Activated naive CD4-positive, alpha-beta T cell treated with Interleukin-2 at 50 U/mL for 16 hours (primary cell): ENCODE data around the gene SIGMAR1.
A peak's percentile ranks its signal among the peaks of the same experiment; 100 is the strongest.
"Not testable (repeated sequence)": the region's sequence is repeated elsewhere in the genome, so short reads cannot be mapped to it uniquely, and the experiment has no call there.

Experiments used
- DNase-seq: peaks from one replicate; pipeline ENCODE4 v3.0.0-alpha.2; 2020

SIGMAR1 gene

GRCh38 chr9:34654323-34655051, 16.9 kb upstream of the SIGMAR1 start:
- no peak for DNase-seq

- DNase-seq = no peak
These were observed 15.8 kb upstream of the SIGMAR1 start for GRCh38 chr9:34653151-34654072.

- DNase-seq = no peak
These were observed 15.0 kb upstream of the SIGMAR1 start for GRCh38 chr9:34652602-34653000.

GRCh38 chr9:34651876-34652601, 14.5 kb upstream of the SIGMAR1 start, which contains the start of gene IL11RA:
Gene IL11RA (plus strand): TSS chr9:34652185. CDS start chr9:34655218, 3,033 bp downstream.
- peak; percentile 63 for DNase-seq

- no peak for DNase-seq
These were observed 13.7 kb upstream of the SIGMAR1 start for GRCh38 chr9:34651321-34651720.

GRCh38 chr9:34650816-34651215, 13.2 kb upstream of the SIGMAR1 start:
- DNase-seq = no peak

GRCh38 chr9:34648673-34649072, 11.1 kb upstream of the SIGMAR1 start:
- no peak for DNase-seq

GRCh38 chr9:34647651-34648050, 10.1 kb upstream of the SIGMAR1 start:
- DNase-seq = no peak

GRCh38 chr9:34647084-34647403, 9.5 kb upstream of the SIGMAR1 start:
- DNase-seq = no peak

- peak; percentile 97 for DNase-seq
These were observed 8.9 kb upstream of the SIGMAR1 start, which contains the start of gene GALT for GRCh38 chr9:34646211-34647083. Gene GALT (plus strand): TSS chr9:34646675. CDS start chr9:34646705, 30 bp downstream.

GRCh38 chr9:34644766-34645314, 7.3 kb upstream of the SIGMAR1 start:
- DNase-seq = no peak

GRCh38 chr9:34642679-34643078, 5.1 kb upstream of the SIGMAR1 start:
- no peak for DNase-seq

GRCh38 chr9:34639322-34639721, 1.7 kb upstream of the SIGMAR1 start:
- not testable (repeated sequence) for DNase-seq

GRCh38 chr9:34638138-34638445, 505 bp upstream of the SIGMAR1 start:
- no peak for DNase-seq

- DNase-seq = peak; percentile 49
These were observed 714 bp downstream of the SIGMAR1 start for GRCh38 chr9:34636791-34637355.

- no peak for DNase-seq
These were observed 2.0 kb downstream of the SIGMAR1 start for GRCh38 chr9:34635556-34635955.

GRCh38 chr9:34634551-34635248, 2.9 kb downstream of the SIGMAR1 start:
- DNase-seq = no peak

- DNase-seq = peak; percentile 74
These were observed 3.6 kb downstream of the SIGMAR1 start for GRCh38 chr9:34633851-34634550.

GRCh38 chr9:34633166-34633565, 4.4 kb downstream of the SIGMAR1 start:
- DNase-seq = no peak

- no peak for DNase-seq
These were observed 7.0 kb downstream of the SIGMAR1 start for GRCh38 chr9:34630402-34631154.
